Motor neuron (in vitro differentiated cells): ENCODE results near the gene FAAH. TPM values are rescaled to one million over a fixed set of nuclear protein-coding genes. Genes with fewer than 3 reads are reported as not detected.

ENCODE experiments used
- ATAC-seq, 8 experiments: fragments of 200-7000 bp; cut with Tn5 transposase; replicated peaks in 6 of 8; 2 replicates each; pipeline ENCODE4 v1.8.0; 2021; ENCODE audit warnings: mild to moderate bottlenecking in 8 of 8, moderate library complexity in 8 of 8
- H3K27ac ChIP-seq, 2 donors: fragments of 250-450 bp; sonication (Bioruptor Pico); 2 replicates each; pipeline ENCODE4 v1.9.0; 2021; ENCODE audit warnings: antibody characterized with exemption in 2 of 2, mild to moderate bottlenecking in 2 of 2, moderate library complexity in 1 of 2
- H3K4me1 ChIP-seq, 2 donors: fragments of 250-450 bp; sonication (Bioruptor Pico); replicated peaks in 1 of 2; 2 replicates each; pipeline ENCODE4 v1.6.1; 2021; ENCODE audit warnings: antibody characterized with exemption in 2 of 2, mild to moderate bottlenecking in 2 of 2, moderate library complexity in 1 of 2
- H3K4me3 ChIP-seq, 5 donors: fragments of 250-450 bp; sonication (Bioruptor Pico); 2 replicates each; pipeline ENCODE4 v1.9.0; 2021; ENCODE audit warnings: antibody characterized with exemption in 5 of 5, mild to moderate bottlenecking in 5 of 5, moderate library complexity in 4 of 5
- WGBS, 10 experiments: fragments of 450-650 bp; shearing (Covaris generic); methylation state at CpG; one replicate each; pipeline ENCODE4 v1.0.0; 2022; 5-methylcytosine and 5-hydroxymethylcytosine counted together
- in situ Hi-C, 9 experiments: fragments of 400-800 bp; cut with MboI; loops; one replicate each; pipeline ENCODE4 v1.15.0; 2021; ENCODE audit warnings: low sequenced_read_pairs in 9 of 9, low pct_unique_long_range_greater_than_20kb in 2 of 9; ENCODE audit not compliant: unreplicated experiment in 9 of 9
- total RNA-seq, 8 experiments: library from RNA; unstranded; fragments of 300-600 nt; gene quantifications; 2 replicates each; pipeline versions ENCODE4 v1.2.3 to v1.2.4, GENCODE V29; 2022

The FAAH gene
- total RNA-seq, 8 experiments from 2014 or later, result 1.7 to 10.5 (median 8.3) TPM

GRCh38 chr1:46459315-46459714 is 65.2 kb downstream of the FAAH start:
- H3K27ac ChIP-seq, result no peak overlapping the region
- 47 to 79% (median 69%) methylated on average over 3 to 8 of the region's 8 CpGs; no CpG with 5 or more reads in 4 of the 10 experiments for WGBS, 10 experiments
- H3K4me1 ChIP-seq, result peaks cover 7 to 10% of the 10 kb centered on the region in 2 donors
- no peak for ATAC-seq
- in situ Hi-C loops, result no loop called here
- no peak overlapping the region for H3K4me3 ChIP-seq

DNA sequence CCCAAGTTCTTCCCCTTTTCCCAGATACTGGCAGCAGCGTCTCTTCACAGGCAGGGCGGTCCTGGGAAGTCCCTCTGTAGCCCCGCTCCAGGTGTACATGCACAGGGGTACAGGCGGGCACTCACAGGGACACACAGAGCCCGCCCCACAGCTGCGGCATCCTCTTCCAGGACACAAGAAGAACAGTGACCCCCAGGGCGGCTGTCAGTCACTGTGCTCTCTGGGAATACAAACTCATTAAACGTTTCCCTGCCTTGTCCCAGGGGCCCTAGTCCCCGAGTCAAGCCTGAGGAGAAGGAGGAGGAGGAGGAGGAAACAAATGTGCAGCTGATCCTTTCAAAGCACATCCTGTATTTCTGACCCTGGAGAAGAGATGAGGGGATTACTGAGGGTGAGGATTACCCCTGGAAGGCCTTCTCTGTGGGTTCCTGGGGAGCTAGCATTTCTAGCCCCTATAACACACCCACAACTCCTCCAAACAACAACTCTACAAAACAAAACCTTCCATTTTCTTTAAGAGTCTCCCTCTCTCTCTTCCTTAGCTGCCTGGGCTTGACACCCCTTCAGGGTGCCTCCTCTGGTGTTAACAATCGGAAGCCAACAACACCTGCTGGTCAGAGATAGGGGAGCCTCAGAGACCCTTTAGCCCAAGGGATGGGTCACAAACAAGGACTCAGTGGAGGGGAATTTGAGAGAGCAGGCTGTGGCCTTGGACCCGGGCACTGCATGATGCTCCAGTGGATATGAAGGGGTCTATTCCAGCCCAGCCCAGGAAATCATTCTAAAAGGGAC is 67.1 kb downstream of the FAAH start:
- H3K4me1 ChIP-seq, result peaks cover 10 to 15% of the 10 kb centered on the region in 2 donors
- no peak for ATAC-seq
- no peak overlapping the region for H3K4me3 ChIP-seq
- 0 to 49% (median 40%) methylated on average over 1 to 11 of the region's 11 CpGs; no CpG with 5 or more reads in 1 of the 10 experiments for WGBS, 10 experiments
- in situ Hi-C loops, result no loop called here
- H3K27ac ChIP-seq, result no peak overlapping the region

GRCh38 chr1:46461809-46462448 is 67.8 kb downstream of the FAAH start:
- ATAC-seq, result peak in 1 of 8 experiments; percentile 18
- H3K27ac ChIP-seq, result no peak overlapping the region
- 5 to 67% (median 40%) methylated on average over 1 to 5 of the region's 5 CpGs; no CpG with 5 or more reads in 3 of the 10 experiments for WGBS, 10 experiments
- in situ Hi-C loops, result no loop called here
- H3K4me3 ChIP-seq, result no peak overlapping the region
- peaks cover 11 to 16% of the 10 kb centered on the region in 2 donors for H3K4me1 ChIP-seq

Other genes with a start within 250 kb of the FAAH start
- gene TSPAN1, start 219.2 kb upstream of the FAAH start, total RNA-seq, result 1 to 10 TPM in 4 of 8 experiments, under 1 TPM in 3, not detected in 1; 0.35 to 3.1 (median 1.1) TPM
- not detected for gene P3R3URF, start 217.8 kb upstream of the FAAH start, total RNA-seq
- 10 to 100 TPM; 40.9 to 80.1 (median 59.1) TPM for gene POMGNT1, start 195.9 kb upstream of the FAAH start, total RNA-seq
- gene LURAP1, start 191.0 kb upstream of the FAAH start, total RNA-seq, result 1 to 10 TPM; 1.4 to 2.9 (median 2.3) TPM
- 10 to 100 TPM in 2 of 8 experiments, 1 to 10 TPM in 2, under 1 TPM in 4; 0.31 to 15.5 (median 1.0) TPM for gene RAD54L, start 146.6 kb upstream of the FAAH start, total RNA-seq
- 10 to 100 TPM; 65.4 to 98.2 (median 85.5) TPM for gene LRRC41, start 90.7 kb upstream of the FAAH start, total RNA-seq
- 1,000 to 10,000 TPM in 2 of 8 experiments, 100 to 1,000 TPM in 6; 462 to 1,061 (median 717) TPM for gene UQCRH, start 90.6 kb upstream of the FAAH start, total RNA-seq
- 10 to 100 TPM; 14.5 to 22.4 (median 16.2) TPM for gene NSUN4, start 53.5 kb upstream of the FAAH start, total RNA-seq
- 1 to 10 TPM in 1 of 8 experiments, under 1 TPM in 4, not detected in 3; 0.13 to 1.4 (median 0.15) TPM for gene DMBX1, start 95.5 kb downstream of the FAAH start, total RNA-seq
- gene KNCN, start 157.3 kb downstream of the FAAH start, total RNA-seq, result 1 to 10 TPM in 1 of 8 experiments, under 1 TPM in 6, not detected in 1; 0.13 to 1.4 (median 0.32) TPM
- 10 to 100 TPM in 6 of 8 experiments, 1 to 10 TPM in 2; 7.0 to 34.1 (median 15.5) TPM for gene MKNK1, start 210.0 kb downstream of the FAAH start, total RNA-seq
- 10 to 100 TPM in 2 of 8 experiments, 1 to 10 TPM in 5, under 1 TPM in 1; 0.60 to 11.3 (median 4.8) TPM for gene MOB3C, start 222.5 kb downstream of the FAAH start, total RNA-seq